HG02623 (cell line): Measurements from ENCODE around the gene IFT80.

Source experiments
- ATAC-seq: cut with Tn5 transposase; IDR thresholded peaks from one replicate; pipeline ENCODE4 v1.9.1; 2021; ENCODE audit warnings: moderate library complexity; ENCODE audit not compliant: unreplicated experiment

IFT80 gene

DNA sequence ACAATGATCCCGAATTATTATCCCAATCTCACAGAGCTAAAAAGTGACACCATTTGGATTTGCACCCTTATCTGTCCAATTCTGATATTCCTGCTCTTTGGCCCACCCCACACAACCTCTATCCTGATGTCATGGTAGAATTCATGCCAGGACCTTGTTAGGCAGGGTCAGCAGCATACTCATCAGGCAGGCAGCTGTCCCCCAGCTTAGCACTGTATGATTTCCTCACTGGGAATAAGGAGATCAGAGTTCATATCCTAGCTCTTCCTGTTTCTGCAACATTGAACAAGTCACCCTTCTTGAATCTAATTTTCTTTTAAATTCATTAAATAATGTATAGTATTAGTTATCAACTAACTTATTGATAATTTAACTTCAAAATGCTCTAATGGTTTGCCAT lies 185.8 kb downstream of the IFT80 start:
- ATAC-seq: no peak

DNA sequence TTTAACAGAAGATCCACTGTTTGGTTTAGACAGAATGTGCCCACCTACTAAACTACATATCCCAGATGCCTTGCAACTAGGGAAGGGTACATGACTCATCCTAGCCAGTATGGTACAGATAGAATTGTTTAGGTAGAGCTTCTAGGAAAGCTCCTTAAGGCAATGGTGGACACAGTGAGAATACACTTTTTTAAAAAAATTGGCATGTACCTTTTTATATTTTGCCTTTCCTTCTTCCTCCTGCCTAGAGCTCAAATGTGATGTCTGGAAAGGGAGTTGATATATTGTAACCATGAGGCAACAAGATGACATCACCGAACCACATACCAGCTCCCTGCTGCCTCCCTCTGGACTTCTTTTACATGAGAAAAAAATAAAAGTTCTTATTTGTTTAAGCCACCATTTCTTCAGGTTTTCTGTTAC lies 188.2 kb downstream of the IFT80 start:
- ATAC-seq: no peak

DNA sequence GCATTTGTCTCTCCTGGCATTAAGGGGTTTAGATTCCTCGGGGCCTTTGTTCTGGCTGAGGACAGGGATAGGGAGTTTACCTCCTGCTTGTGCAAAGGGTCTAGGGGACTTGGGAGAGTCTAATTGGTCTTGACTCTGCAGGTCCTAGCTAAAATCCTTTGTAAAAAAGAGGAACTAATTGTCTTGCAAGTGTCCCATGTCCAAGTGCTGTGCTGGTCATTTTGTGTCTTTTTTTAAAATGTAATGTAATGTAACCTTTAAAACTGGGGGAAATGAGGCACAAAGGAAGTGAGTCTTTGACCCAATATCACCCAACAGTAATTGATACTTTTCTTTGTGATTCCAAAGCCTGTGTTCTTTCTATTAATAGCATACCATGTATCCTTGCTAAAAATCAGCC lies 188.7 kb downstream of the IFT80 start:
- ATAC-seq: no peak
